DOHH2 (cell line): Measurements from ENCODE around the gene PGAP2.

Source experiments
- H3F3A ChIP-seq: fragments of 200-600 bp; sonication (generic), shearing (Covaris generic); 2 replicates; pipeline ENCODE4 v1.6.0; 2016; ENCODE audit warnings: antibody characterized with exemption, mild to moderate bottlenecking; ENCODE audit not compliant: control insufficient read depth, insufficient read depth
- H3K27ac ChIP-seq: fragments of 200-600 bp; sonication (generic); 2 replicates; pipeline ENCODE4 v1.5.1; 2014; ENCODE audit warnings: low read depth, mild to moderate bottlenecking, low read length, moderate library complexity
- H3K27me3 ChIP-seq: fragments of 200-600 bp; sonication (generic); 2 replicates; pipeline ENCODE4 v1.6.1; 2014; ENCODE audit warnings: mild to moderate bottlenecking, low read length, mixed read lengths; ENCODE audit not compliant: control insufficient read depth
- H3K36me3 ChIP-seq: fragments of 200-600 bp; sonication (generic); 2 replicates; pipeline ENCODE4 v1.6.1; 2014; ENCODE audit warnings: mild to moderate bottlenecking, low read length, moderate library complexity, mixed read lengths; ENCODE audit not compliant: control insufficient read depth
- H3K4me1 ChIP-seq: fragments of 200-600 bp; sonication (generic); 2 replicates; pipeline ENCODE4 v1.6.1; 2014; ENCODE audit warnings: mild to moderate bottlenecking, low read length, mixed read lengths; ENCODE audit not compliant: control insufficient read depth
- H3K4me2 ChIP-seq: fragments of 200-600 bp; sonication (generic); 2 replicates; pipeline ENCODE4 v1.6.0; 2014; ENCODE audit warnings: mild to moderate bottlenecking, low read length, moderate library complexity
- H3K4me3 ChIP-seq: fragments of 200-600 bp; sonication (generic); 2 replicates; pipeline ENCODE4 v1.5.1; 2014; ENCODE audit warnings: mild to moderate bottlenecking, low read length, mixed read lengths
- H3K79me2 ChIP-seq: fragments of 200-600 bp; sonication (generic); 2 replicates; pipeline ENCODE4 v1.6.1; 2014; ENCODE audit warnings: mild to moderate bottlenecking, low read length, mixed read lengths; ENCODE audit not compliant: control insufficient read depth
- H3K9me2 ChIP-seq: fragments of 200-600 bp; sonication (generic); replicated peaks from 2 replicates; pipeline ENCODE4 v1.6.1; 2014; ENCODE audit warnings: mild to moderate bottlenecking, low read length, mixed read lengths; ENCODE audit not compliant: control insufficient read depth
- H3K9me3 ChIP-seq: fragments of 200-600 bp; sonication (generic); 2 replicates; pipeline ENCODE4 v1.6.1; 2014; ENCODE audit warnings: antibody characterized with exemption, low read length, mixed read lengths; ENCODE audit not compliant: control insufficient read depth, insufficient read depth
- H4K20me1 ChIP-seq: fragments of 200-600 bp; sonication (generic); 2 replicates; pipeline ENCODE4 v1.6.0; 2014; ENCODE audit warnings: low read depth, mild to moderate bottlenecking, antibody characterized with exemption, low read length, moderate library complexity; ENCODE audit not compliant: control insufficient read depth, insufficient read depth
- CTCF ChIP-seq: fragments of 200-600 bp; sonication (generic); IDR thresholded peaks from one replicate; pipeline ENCODE4 v1.5.1; 2014; ENCODE audit warnings: antibody characterized with exemption, mild to moderate bottlenecking, low read depth, low read length; ENCODE audit not compliant: poor library complexity, severe bottlenecking
- EZH2phosphoT487 ChIP-seq: fragments of 200-600 bp; sonication (generic); IDR thresholded peaks from 2 replicates; pipeline ENCODE4 v1.6.1; 2017; ENCODE audit warnings: borderline replicate concordance, mild to moderate bottlenecking, antibody characterized with exemption, low read length, moderate library complexity, mixed read lengths

Gene PGAP2

DNA sequence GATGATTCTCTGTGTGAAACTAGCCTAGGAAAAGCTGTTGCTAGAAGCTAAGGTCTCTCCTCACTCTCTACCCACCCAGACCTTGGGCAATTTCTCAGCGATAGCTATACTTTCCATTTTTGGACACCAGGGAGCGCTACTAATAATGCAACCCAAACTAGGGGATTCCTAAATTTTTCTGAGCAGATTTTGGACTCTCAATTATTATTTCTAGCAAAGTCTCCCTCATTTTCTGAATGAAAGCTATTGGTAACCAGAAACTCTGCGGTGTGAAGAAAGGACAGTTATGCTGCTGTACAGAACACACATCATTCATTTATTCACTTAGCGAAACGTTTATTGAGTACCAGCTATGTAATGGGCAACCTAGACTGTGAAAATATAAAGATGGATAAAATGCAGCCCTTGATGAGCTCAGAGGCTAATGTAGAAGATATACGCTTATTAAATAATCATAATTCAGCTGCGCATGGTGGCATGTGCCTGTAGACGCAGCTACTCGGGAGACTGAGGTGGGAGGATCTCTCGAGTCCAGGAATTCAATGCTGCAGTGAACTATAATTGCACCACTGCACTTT lies 41.0 kb downstream of the PGAP2 start:
- Histone ChIP-seq H3K27me3 (peaks cover 3% of the 10 kb centered on the region; the same call in 1 of the 2 replicates), H3K4me2 (no peak overlapping the region), H3K36me3 (no peaks in the 10 kb centered on the region), H3K9me2 (no peaks in the 10 kb centered on the region), H4K20me1 (no peaks in the 10 kb centered on the region), H3K79me2 (no peaks in the 10 kb centered on the region), H3K4me3 (no peak overlapping the region), H3K27ac (no peak overlapping the region), H3K4me1 (peaks cover 17% of the 10 kb centered on the region), H3F3A (0 out of 2 replicates have a peak, but pooled peaks cover 3% of the 10 kb centered on the region), H3K9me3 (no peaks in the 10 kb centered on the region)
- TF ChIP-seq EZH2phosphoT487, result no peak
- peak; percentile 80 for TF ChIP-seq CTCF

- Histone ChIP-seq H3K4me1 (peaks cover 49% of the 10 kb centered on the region), H3F3A (no peaks in the 10 kb centered on the region), H3K27ac (no peak overlapping the region), H3K36me3 (no peaks in the 10 kb centered on the region), H3K4me3 (0 out of 2 replicates have a peak overlapping the region, but pooled peaks have one; percentile 86), H3K9me2 (no peaks in the 10 kb centered on the region), H3K27me3 (peaks cover 3% of the 10 kb centered on the region; the same call in 1 of the 2 replicates), H4K20me1 (no peaks in the 10 kb centered on the region), H3K9me3 (no peaks in the 10 kb centered on the region), H3K79me2 (peaks cover 28% of the 10 kb centered on the region), H3K4me2 (peak overlapping the region; percentile 84; the same call in 1 of the 2 replicates)
- TF ChIP-seq EZH2phosphoT487, result no peak
- TF ChIP-seq CTCF, result no peak
Measured at GRCh38 chr11:3853545-3853842, 45.1 kb downstream of the PGAP2 start.

GRCh38 chr11:3853899-3854659 lies 45.7 kb downstream of the PGAP2 start:
- no peaks in the 10 kb centered on the region for H4K20me1 ChIP-seq
- no peaks in the 10 kb centered on the region for H3K36me3 ChIP-seq
- H3K79me2 ChIP-seq, result peaks cover 34% of the 10 kb centered on the region
- peak overlapping the region; percentile 85 for H3K27ac ChIP-seq
- TF ChIP-seq CTCF (no peak), EZH2phosphoT487 (no peak)
- peak overlapping the region; percentile 86 for H3K4me3 ChIP-seq
- H3K9me2 ChIP-seq, result no peaks in the 10 kb centered on the region
- peak overlapping the region; percentile 84 for H3K4me2 ChIP-seq
- no peaks in the 10 kb centered on the region for H3K27me3 ChIP-seq
- no peaks in the 10 kb centered on the region for H3F3A ChIP-seq
- no peaks in the 10 kb centered on the region for H3K9me3 ChIP-seq
- peaks cover 54% of the 10 kb centered on the region for H3K4me1 ChIP-seq
